GM12874 (cell line): Measurements from ENCODE around the gene SYTL3.

Experiments
- TF ChIP-seq, protein P1 (sequence below): IDR thresholded peaks from 2 replicates; pipeline ENCODE4 v1.5.1; 2011; ENCODE audit warnings: low read depth, mild to moderate bottlenecking, control low read depth, low read length, moderate library complexity; ENCODE audit not compliant: insufficient read depth

The SYTL3 gene

DNA sequence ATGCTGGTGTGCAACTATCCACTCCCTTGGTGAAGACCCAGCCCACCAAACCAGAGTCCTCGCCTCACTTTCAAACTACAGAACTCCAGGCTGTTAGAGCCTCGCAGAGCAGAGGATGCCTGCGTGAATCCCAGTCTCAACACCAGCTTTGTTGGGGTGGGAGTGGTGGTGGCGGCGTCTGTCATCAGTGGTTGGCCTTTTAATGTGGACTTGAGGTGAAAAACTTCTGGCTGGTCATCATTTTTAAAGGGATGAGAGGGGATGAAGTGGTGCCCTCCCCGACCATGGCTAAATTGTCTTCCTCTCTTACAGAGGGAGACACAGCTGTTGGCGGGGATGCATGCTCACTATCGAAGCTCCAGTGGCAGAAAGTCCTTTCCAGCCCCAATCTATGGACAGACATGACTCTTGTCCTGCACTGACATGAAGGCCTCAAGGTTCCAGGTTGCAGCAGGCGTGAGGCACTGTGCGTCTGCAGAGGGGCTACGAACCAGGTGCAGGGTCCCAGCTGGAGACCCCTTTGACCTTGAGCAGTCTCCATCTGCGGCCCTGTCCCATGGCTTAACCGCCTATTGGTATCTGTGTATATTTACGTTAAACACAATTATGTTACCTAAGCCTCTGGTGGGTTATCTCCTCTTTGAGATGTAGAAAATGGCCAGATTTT is 114.5 kb downstream of the SYTL3 start:
- TF ChIP-seq, protein P1, sequence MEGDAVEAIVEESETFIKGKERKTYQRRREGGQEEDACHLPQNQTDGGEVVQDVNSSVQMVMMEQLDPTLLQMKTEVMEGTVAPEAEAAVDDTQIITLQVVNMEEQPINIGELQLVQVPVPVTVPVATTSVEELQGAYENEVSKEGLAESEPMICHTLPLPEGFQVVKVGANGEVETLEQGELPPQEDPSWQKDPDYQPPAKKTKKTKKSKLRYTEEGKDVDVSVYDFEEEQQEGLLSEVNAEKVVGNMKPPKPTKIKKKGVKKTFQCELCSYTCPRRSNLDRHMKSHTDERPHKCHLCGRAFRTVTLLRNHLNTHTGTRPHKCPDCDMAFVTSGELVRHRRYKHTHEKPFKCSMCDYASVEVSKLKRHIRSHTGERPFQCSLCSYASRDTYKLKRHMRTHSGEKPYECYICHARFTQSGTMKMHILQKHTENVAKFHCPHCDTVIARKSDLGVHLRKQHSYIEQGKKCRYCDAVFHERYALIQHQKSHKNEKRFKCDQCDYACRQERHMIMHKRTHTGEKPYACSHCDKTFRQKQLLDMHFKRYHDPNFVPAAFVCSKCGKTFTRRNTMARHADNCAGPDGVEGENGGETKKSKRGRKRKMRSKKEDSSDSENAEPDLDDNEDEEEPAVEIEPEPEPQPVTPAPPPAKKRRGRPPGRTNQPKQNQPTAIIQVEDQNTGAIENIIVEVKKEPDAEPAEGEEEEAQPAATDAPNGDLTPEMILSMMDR, result no peak

GRCh38 chr6:158764926-158765325 is 115.1 kb downstream of the SYTL3 start:
- TF ChIP-seq, protein P1, result no peak

GRCh38 chr6:158765499-158766068 is 115.7 kb downstream of the SYTL3 start:
- TF ChIP-seq, protein P1, result no peak

DNA sequence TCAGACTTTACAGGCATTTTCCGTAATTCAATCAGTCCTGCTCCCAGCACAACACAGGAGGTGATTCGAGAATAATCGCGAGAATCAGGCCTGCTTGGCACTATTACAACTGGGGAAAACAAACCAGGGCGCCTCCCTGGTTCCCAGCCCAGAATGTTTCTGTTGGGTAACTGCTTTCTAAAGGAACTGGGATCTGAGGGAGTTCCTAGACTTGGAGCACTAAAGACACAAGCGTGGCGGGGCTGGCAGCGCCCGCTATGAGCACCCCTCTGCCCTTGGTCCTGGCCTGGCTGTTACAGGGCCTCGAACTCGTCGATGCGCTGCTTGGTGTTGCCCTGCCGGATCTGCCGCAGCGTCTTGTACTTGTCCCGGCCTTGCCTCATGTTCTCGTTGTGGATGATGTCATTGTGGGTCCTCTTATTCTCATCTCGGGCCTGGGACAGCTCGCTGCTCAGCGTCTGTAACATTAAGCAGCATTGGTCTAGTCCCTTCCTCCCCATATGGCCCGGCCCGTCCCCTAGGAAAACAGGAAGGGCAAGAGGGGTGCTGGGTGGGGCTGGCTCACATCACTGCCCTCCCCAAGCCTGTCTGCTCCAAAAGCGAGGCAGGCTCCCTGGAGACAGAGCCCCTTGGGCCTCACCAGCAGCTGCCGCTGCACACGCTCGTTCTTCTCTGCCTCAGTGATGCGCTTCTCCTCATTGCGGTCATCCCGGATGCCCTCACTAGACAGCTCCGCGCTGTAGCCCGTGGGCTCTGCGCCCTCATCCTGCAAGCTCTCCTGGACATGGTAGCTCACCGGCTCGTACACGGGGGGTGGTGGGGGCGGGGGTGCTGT is 117.0 kb downstream of the SYTL3 start:
- TF ChIP-seq, protein P1, result no peak

- TF ChIP-seq, protein P1, result no peak
Observed at GRCh38 chr6:158767709-158768108, 117.9 kb downstream of the SYTL3 start.

DNA sequence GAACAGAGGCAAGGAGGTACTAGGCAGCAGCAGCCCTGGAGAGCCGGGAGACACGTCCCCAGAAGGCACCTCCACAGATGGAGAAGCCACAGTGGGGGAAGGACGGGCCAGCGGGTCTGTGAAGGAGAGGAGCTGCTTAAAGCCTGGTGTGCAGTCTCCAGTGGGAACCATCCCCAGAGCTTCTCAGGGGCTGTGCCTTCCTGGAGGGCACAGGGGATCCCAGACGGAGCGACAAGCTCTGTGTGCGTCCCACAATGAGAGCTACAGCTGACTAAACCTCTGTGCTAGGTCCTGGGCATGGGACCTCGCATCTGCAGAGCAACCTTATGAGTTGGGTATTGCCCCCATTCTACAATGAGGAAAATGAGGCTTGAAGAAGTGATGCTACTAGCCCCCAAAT is 118.6 kb downstream of the SYTL3 start:
- TF ChIP-seq, protein P1, result no peak

GRCh38 chr6:158769234-158769770 is 119.4 kb downstream of the SYTL3 start:
- TF ChIP-seq, protein P1, result no peak
